Inflammatory macrophage treated with lipopolysaccharide for 4 hours (primary cell): ENCODE results near the gene VENTX.

Experiments
- DNase-seq: peaks from one replicate; pipeline ENCODE4 v3.0.0-alpha.2; 2020

The VENTX gene

DNA sequence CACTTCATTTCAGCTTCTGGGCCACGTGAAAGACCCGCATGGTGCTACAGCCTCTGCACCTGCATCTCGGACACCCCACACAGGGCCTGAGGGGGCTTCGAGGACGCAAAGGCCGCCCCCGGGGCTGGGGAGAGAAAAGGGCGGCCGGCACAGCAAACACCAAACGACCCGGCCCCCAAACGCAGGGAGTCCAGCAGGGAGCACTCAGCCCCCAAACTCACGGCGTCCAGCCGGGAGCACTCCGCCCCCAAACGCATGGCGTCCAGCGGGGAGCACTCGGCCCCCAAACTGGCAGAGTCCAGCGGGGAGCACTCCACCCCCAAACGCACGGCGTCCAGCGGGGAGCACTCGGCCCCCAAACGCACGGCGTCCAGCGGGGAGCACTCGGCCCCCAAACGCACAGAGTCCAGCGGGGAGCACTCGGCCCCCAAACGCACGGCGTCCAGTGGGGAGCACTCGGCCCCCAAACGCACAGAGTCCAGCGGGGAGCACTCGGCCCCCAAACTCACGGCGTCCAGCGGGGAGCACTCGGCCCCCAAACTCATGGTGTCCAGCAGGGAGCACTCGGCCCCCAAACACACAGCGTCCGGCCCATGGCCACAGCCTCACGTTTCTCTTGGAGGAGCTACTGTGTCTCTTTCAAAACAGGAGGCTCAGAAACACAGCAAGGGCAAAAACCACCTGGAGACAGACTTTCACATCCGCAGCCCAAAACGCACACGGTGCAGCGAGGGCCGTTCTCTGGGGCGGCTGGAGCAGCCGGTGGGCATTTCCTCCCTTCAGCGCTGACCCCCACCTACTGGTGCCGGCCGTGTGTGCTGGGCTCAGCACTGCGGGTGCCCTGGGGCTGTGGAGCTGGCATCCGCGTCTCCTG lies 34.6 kb upstream of the VENTX start:
- no peak for DNase-seq

DNA sequence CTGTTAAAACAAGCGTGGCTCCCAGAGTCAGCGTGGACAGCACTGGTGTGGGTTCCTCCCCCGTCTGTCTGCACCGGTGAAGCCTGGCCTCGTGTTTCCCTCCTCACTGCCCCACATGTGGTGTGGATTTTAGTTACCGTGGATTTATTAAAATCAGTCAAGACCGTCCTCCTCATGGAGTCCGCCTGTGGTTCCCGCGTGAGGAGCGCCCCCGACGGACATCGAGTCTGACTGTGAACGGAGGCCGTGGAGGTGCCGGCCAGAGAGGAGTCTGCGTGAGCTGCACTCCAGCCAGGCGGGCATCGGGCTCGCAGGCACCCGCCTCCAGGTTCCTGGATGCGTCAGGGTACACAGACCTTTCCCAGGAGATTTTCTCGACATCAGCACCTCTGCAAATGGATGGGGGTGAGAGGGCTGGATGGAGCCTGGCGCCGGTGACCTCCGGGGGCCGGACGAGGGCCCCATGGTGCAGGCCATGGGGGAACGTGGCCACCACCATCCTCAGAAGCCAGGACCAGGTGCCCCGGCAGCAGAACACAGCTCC lies 33.9 kb upstream of the VENTX start:
- no peak for DNase-seq

DNA sequence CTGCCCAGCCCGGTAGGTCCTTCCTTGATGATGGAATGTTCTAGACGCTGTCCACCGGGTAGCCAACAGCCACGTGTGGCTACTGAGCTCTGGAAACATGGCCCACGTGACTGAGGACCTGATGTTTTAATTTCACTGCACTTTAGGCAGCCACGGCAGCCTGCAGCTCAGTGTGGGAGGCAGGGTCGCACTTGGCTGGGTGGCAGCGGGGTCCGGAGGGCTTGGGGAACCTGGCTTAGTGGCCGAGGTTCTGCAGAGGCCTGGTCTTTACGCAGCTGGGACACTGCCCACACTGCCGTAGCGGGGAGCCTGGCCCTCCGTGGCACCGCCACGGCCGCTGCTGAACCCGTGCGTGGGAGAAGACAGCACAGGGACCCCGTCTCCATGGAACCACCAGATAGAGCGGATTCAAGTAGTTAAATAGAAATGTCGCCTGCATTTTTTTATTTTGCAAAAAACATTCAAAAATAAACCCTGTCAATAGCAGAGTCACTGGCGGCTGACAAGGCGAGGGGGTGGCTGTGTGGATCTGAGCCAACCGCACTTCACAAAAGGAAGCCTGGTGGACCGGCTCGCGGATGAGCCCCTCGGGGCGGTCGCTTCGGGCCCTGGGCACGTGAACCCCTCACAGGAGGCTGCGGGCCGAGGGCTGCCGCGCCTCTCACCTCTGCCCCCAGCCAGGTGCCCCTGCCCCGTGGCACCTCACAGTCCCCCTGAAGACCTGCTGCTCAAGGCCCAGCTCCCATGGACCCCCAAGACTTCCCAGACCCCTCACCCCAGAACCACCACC lies 33.2 kb upstream of the VENTX start:
- DNase-seq, result no peak

DNA sequence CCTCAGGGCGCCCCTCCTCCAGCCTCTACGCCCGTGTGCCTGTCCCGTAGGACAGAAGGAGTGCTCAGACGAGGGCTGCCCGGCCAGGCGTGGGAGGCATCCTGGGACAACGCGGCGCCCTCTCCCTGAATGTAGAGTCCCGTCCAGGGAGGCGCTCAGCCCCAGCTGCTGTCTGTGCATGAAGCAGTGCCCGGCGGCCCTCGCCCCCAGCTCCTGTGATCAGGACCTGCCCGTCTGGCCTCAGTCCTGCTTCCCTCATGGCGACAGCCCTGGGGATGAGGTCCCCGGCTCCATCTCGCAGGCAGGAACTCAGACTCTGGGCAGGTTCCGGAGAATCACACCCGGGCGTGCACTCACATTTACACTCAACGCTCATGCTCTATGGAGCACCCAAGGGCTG lies 32.5 kb upstream of the VENTX start:
- DNase-seq, result no peak

DNA sequence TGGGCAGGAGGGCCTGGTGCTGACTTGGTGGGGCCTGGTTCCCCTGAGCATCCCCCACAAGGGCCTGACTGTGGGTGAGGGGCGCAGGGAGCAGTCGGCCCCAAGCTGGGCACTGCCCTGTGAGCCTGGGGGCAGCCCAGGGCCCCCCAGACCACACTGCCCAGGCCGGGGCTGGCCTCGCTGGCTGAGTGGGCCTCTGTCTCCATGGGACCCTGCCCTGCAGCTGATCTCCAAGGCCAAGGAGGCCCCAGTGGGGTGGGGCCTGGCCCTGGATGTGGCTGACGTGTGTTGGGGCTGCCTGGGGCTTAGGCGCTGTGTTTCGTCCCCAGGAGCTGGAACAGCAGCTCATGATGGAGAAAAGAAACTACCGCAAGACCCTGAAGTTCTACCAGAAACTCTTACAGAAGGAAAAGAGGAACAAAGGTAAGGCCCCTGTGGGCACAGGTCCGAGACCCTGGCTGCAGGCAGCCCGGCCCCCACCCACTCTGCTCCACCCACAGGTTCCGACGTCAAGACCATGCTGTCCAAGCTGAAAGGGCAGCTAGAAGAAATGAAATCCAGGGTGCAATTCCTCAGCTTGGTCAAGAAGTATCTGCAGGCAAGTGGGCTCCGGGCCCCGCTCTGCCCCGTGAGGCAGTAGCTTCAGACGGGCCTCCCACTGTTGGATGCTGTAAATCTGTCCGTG lies 31.2 kb upstream of the VENTX start:
- DNase-seq, result no peak

DNA sequence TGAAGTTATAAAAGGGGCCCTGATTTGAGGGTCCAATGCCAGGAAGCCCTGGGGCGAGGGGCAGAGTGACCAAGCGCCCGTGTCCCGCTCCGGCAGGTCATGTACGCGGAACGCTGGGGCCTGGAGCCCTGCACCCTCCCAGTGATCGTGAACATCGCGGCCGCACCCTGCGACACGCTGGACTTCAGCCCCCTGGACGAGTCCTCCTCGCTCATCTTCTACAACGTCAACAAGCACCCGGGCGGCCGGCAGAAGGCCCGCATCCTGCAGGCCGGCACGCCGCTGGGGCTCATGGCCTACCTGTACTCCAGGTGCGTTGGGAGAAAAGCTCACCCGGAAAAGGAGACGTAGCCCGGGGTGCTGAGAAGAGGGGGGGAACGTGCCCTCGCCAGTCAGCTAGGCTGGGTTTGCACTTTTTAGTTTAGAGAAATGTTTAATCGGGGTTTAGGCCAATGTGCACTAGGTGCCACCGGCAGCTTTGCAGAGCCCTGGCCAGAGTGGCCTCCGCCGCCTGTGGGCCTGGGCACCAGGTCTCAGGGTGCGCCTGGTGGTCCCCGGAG lies 30.5 kb upstream of the VENTX start:
- no peak for DNase-seq

DNA sequence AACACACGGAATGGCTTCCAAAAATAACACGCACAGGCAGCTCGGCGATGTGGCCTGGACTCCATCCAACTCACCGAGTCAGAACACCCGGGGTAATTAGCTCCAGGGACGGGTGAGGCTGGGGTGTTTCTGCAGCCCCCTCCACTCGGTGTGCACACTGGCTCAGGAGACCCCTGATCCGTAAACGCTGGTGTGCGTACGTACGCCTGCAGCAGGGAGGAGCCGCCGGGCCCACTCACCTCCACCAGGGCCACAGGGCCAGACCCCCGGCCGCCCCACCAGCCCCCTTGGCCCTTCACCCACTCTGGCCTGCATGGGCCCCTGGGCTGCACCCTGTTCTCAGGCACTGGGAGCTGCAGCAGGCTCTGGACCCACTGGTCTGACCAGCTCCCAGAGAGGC lies 30.0 kb upstream of the VENTX start:
- DNase-seq, result no peak

DNA sequence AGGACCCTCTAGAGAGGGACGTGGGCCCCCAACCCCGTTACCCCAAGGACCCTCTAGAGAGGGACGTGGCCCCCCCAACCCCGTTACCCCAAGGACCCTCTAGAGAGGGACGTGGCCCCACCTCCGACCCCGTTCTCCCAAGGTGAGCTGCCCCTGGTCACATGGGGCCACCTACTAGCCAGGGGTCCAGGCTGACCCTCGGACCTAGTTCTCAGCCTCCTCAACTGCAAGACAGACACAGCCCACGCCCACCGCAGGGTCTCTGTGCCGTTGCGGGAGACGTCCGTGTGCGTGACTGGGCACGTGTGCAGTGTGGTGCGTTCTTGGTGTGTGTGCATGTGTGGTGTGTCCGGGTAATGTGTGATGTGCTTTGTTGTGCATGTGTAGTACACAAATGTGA lies 29.2 kb upstream of the VENTX start:
- DNase-seq, result no peak

DNA sequence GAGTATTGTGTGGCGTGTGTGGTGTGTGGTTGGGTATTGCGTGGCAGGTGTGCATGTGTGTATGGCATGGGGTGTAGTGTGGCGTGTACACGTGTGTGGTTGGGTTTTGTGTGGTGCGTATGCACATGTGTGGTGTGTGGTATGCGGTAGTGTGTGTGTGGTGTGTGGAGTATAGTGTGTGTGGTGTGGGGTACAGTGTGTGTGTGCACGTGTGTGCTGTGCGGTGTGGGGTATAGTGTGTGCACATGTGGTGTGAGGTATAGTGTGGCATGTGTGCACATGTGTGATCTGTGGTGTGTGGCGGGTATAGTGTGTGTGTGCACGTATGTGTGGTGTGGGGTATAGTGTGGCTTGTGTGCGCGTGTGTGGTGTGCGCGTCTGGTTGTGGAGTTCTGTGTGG lies 28.5 kb upstream of the VENTX start:
- no peak for DNase-seq

DNA sequence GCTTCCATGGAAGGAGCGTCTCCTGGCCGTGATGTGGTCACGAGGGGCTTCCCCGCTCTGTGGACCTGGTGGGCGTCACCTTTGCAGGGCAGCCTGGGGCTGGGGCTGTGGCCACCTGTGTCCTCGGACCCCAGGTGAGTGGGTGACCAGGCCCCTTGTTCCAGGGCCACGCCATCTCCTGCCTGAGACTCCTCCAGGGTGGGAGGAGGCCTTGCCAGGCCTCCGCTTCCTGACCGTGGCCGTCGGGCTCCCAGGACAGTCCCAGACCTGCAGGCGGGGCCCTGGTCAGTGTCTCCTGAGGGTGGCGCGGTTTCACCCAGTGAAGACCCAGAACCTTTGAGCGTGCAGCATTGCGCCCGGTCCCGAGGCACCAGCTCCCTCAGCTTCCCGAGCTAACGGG lies 28.0 kb upstream of the VENTX start:
- no peak for DNase-seq

DNA sequence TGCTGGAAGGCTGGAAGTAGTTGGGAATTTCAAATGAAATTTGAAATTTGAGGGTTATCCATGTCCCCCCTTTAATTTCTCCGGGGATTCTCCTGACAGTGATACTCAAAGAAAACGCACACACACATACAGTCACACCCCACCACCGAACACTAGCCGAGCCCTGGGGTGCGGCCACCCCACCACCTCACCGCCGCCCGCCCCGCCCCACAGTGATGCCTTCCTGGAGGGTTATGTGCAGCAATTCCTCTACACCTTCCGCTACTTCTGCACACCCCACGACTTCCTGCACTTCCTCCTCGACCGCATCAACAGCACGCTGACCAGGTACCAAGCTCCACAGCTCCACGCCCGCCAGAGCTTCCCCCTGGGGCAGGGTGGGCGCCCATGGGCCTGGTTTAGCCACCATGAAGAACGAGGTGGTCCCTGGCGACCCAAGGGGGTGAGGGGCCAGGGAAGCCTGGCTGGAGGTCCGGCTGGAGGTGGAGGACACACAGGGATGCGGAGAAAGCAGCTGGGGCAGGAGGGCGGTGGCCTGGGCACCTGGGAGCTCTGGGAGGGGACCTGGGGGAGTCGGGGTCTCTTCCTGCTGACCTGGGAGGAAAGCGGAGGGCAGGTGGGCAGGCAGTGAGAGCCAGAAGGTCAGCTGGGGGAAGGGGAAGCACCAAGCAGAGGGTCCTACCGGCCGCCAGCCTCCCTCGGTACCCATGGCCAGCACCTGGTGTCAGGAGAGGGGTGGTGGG lies 27.1 kb upstream of the VENTX start:
- no peak for DNase-seq

DNA sequence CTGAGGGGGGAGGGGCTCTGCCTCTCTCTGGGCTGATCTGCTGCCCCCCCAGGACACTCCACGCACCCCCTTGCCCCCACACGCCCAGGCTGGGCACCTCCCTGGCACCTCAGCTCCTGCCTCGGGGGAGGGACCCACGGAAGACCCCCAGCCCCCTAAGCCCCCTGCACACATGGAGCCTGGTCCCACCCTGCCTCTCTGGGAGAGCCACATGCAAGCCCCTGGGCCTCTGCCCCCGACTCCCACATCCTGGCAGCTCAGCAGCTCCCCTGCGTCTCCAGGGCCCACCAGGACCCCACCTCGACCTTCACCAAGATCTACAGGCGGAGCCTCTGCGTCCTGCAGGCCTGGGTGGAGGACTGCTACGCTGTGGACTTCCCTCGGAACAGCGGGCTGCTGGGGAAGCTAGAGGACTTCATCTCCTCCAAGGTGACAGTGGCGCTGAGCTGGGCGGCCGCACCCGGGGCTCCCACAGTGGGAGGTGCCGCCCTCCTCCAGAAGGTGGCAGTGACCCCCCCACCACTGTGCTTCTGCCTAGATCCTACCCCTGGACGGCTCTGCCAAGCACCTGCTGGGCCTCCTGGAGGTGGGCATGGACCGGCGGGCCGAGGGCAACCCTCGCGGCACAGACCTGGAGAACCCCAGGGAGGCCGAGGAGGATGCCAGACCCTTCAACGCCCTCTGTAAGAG lies 26.4 kb upstream of the VENTX start:
- DNase-seq, result no peak

DNA sequence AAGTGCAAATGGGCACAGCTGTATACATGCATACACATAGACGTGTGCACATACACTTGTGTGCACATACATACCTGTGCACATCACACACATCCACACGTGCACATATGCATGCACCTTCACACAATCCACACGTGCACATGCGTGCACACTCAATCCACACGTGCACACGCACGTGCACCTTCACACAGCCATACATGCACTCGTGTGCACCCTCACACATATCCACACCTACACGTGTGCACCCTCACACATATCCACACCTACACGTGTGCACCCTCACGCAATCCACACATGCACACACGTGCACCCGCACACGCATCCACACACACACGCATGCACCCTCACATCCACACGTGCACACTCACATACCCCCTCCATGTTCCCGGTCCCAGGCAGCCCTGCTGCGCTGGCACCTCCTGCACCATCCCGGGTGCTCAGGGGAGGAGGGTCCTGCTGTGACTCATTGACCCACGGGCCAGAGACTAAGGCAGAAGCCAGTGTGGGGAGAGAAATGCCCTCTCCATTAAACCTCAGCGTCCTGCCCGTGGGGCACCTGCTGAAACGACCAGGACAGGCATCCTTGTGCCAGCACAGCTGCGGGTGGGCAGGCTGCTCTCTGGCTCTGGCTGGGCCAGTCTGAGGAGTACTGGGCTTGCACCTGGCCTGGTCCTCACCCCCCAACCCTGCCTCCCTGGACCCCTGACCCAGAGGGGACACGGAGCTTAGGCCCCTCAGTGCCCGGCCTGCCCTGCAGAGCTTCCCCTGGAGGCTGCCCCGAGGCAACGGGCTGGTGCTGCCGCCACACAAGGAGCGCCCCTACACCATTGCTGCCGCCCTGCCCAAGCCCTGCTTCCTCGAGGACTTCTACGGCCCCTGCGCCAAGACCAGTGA lies 25.4 kb upstream of the VENTX start:
- DNase-seq, result no peak

DNA sequence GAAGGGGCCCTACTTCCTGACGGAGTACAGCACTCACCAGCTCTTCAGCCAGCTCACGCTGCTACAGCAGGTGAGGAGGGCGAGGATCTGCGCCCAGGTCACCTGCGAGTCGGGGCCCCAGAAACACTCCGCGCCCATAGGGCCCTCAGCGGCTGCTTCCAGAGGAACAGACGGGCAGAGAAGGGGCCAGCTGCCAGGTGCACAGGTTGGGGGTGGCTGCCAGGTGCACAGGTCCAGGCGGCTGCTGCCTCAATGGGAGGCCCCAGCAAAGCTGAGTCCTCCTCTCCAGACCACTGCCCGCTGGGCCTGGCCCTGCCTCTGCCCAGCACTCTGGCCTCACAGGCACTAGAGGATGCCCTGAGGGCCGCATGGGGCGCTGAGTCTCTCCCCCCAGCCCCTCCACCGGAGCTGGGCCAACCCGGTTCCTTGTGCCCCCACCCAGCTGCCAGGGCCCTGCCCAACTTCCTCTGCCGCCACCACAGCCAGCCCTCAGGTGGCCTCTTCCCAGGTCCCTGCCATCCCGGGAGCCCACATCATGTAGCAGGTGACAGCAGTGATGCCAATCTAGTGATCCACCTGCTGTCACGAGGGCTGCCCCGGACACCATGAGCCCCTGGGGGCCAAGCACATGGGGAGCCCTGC lies 24.7 kb upstream of the VENTX start:
- no peak for DNase-seq

DNA sequence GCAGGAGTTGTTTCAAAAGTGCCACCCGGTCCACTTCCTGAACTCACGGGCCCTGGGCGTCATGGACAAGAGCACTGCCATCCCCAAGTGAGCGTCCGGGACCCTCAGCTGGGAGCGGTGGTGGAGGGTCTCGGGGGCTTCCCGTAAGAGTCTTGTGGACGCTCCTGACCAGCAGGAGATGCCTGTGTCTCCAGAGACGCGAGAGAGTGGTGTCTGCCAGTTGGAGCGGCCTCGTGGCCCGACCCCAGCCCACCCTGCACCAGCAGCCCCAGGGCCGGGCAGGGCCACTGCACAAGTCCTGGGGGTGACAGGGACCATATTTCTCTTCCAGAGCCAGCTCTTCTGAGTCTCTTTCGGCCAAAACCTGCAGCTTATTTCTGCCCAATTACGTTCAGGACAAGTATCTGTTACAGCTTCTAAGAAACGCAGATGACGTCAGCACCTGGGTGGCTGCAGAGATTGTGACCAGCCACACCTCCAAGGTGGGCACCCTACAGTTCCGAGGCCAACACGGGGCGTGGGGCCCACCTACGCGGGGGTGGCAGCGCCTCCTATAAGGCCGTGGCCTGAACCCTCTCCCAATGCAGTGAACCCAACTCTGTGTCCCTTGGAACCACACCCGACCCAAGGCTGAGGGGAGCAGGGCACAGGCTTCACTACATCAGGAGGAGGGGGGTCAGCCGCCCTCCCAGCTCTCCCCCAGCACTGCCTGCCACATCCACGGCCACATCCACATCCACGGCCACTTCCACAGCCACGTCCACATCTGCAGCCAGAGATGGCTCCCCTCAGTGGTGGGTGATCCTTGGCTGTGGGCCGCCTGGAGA lies 23.8 kb upstream of the VENTX start:
- DNase-seq, result no peak

DNA sequence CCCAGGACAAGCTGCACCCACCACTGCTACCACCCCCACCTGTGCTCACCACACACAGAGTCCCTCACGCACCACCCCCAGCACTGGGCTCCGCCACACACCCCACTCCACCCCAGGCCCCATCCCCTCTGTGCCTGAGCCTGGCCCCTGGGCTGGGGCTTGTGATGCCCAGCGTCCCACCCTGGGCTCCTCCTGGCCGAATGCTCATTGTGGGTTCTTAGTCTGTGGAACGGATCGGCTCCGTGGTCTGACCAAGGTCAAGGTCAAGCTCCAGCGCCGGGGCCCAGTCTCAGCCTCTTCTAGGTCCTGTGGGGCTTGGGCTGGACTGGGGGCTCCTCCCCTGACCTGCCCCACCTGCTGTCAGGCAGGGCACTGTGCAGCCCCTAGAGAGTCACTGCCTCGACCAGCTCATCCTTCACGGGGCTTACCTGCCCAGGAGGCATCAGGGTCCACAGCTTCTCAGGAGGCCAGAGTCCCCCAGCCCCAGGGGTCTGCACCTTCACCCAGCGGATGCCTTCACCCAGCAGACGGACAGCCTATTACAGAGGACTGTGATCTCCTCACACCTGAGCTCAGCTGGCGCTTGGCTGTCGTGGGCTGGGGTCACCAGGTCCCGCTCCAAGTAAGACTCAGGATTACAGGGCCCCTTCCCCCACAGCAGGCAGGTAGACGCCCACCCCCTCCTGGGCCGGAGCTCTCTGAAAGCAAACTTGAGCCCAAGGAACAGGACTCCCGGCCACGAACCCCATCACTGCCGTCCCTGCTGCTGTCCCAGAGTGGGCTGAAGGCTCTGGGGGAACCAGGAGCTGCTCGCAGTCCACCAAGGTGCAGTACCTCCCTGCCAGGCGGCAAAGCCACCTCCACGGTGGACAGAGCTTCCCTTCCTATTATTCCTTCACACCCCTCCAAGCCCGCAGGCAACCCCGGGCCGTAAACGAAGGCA lies 22.9 kb upstream of the VENTX start:
- DNase-seq, result no peak

DNA sequence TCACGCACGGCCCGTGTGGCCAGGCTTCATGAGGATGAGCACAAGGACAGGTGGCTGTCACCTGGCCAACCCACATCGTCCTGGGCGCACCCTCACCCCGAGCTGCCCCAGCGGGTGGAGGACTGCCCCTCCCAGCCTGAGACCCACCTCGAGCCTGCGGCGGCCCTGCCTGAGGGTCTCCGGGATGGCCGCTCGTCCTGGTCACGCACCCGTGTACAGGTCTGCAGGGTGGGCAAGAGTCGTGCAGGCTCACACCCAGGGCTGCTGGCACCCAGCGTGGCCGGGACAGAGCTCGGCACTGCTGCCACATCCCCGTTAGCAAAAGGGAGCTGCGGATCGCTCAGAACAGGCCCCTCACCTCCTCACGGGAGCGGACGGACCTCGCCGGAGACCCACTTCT lies 22.1 kb upstream of the VENTX start:
- no peak for DNase-seq

DNA sequence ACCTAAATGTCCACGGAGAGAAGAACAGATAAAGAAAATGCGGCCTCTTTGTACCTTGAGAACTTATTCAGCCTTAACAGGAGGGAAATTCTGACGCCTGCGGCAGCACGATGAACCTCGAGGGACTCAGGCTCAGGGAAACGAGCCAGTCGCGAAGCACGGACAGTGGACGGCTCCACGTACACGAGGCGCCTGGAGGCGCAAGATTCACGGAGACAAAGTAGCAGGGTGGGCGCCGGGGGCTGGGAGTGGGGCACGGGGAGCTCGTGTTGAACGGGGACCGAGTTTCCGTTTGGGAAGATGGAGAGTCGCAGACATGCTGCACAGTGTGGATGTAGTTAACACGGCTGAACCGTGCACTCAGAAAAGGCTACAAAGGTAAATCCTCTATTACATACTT lies 20.9 kb upstream of the VENTX start:
- no peak for DNase-seq
